Caki2 (cell line): ENCODE results near the gene TMEM120B. TPM values are rescaled to one million over a fixed set of nuclear protein-coding genes. Genes with fewer than 3 reads are reported as not detected.

ENCODE experiments used
- DNase-seq: peaks from one replicate; pipeline ENCODE4 v3.0.0-alpha.2; 2015; ENCODE audit warnings: low read depth
- in situ Hi-C: cut with HindIII; loops from 2 replicates; pipeline ENCODE4 v1.10.0; 2016; ENCODE audit warnings: low sequenced_read_pairs, low pct_unique_long_range_greater_than_20kb, mixed read lengths
- total RNA-seq: library from RNA; depleted of rRNA; stranded (reverse); fragments of >200 nt; shearing (Covaris generic); gene quantifications from 2 replicates; pipeline ENCODE4 v1.2.3, GENCODE V29; 2014; ENCODE audit warnings: low replicate concordance

The TMEM120B gene
- total RNA-seq, 1 experiment from 2014 or later: 9.6 TPM

DNA sequence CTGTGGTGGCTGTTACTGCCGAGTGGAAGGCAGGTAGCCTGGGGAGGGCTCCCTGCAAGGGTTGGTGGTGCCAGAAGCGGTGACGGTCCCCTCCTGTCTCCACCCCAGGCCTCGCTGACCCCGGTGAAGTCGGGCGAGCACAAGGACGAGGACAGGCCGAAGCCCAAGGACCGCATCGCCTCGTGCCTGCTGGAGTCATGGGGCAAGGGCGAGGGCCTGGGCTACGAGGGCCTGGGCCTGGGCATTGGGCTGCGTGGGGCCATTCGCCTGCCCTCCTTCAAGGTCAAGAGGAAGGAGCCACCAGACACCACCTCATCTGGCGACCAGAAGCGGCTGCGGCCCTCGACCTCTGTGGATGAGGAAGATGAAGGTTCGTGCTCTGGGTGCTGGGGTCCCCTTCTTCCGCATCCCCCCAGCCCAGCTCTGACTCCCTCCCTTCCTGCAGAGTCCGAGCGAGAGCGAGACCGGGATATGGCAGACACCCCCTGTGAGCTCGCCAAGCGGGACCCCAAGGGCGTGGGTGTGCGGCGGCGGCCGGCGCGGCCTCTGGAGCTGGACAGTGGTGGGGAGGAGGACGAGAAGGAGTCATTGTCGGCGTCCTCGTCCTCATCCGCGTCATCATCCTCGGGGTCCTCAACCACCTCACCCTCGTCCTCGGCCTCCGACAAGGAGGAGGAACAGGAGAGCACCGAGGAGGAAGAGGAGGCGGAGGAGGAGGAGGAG lies 104.5 kb downstream of the TMEM120B start:
- in situ Hi-C loops: no loop called here
- no peak for DNase-seq

DNA sequence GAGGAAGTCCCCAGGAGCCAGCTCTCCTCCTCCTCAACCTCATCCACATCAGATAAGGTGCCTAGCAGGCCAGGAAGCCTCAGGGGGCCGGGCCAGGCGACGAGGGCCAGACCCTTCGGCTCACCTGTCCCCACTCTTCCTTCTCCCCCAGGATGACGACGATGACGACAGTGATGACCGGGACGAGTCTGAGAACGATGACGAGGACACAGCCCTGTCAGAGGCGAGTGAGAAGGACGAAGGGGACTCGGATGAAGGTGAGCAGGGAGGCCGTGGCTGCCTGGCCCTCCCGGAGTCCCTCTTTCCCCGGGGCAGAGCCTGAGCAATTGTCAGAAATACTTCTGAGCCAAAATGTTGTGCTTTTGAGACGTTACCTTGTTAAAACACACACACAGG lies 105.1 kb downstream of the TMEM120B start:
- DNase-seq: no peak
- in situ Hi-C loops: no loop called here

DNA sequence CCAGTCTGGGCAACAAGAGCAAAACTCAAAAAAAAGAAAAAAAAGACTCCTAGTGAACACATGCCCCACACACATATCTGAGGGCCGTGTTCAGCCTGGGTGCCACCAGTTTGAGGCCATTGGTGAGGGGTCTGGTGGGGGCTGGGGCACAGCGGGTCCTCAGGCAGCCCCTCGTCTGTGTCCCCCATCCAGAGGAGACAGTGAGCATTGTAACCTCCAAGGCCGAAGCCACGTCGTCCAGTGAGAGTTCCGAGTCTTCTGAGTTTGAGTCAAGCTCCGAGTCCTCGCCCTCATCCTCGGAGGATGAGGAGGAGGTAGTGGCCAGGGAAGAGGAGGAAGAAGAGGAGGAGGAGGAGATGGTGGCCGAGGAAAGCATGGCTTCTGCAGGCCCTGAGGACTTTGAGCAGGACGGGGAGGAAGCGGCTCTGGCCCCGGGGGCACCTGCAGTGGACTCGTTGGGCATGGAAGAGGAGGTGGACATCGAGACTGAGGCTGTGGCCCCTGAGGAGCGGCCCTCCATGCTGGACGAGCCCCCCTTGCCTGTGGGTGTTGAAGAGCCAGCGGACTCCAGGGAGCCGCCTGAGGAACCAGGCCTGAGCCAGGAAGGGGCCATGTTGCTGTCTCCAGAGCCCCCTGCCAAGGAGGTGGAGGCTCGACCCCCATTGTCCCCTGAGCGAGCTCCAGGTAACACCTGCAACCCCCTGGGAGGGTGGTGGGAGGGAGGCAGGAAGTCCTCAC lies 106.8 kb downstream of the TMEM120B start:
- no peak for DNase-seq
- in situ Hi-C loops: no loop called here

DNA sequence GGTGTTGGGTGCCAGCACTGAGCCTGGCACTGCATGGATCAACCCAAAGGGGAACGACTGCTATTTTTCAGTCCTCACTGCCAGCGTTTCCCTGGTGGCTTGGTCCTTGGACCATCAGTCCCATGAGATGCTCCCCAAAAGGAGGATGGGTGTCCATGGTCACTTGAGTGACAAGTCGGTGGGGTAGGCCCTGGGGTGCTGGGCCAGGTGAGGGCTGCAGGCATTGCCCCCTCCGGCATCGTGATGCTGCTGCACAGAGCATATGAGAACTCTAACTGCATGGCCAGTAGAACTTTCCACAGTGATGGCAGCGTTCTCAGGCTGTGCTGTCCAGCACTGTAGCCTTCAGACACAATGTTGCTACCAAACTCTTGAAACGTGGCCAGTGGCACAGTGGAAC lies 107.5 kb downstream of the TMEM120B start:
- no peak for DNase-seq

GRCh38 chr12:121822393-121823100 lies 110.0 kb downstream of the TMEM120B start:
- in situ Hi-C loops: no loop called here
- no peak for DNase-seq

More for the DNA sequence above, 107.5 kb downstream of the TMEM120B start:
- in situ Hi-C loops: no loop called here

DNA sequence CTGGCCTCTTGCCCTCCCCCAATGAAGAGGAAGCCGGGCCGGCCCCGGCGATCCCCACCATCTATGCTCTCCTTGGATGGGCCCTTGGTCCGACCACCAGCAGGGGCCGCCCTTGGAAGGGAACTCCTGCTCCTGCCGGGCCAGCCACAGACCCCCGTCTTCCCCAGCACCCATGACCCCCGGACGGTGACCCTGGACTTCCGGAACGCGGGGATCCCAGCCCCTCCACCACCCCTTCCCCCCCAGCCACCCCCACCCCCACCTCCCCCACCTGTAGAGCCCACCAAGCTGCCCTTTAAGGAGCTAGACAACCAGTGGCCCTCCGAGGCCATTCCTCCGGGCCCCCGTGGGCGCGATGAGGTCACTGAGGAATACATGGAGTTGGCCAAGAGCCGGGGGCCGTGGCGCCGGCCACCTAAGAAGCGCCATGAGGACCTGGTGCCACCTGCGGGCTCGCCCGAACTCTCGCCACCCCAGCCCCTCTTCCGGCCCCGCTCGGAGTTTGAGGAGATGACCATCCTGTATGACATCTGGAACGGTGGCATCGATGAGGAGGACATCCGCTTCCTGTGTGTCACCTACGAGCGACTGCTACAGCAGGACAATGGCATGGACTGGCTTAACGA lies 110.7 kb downstream of the TMEM120B start:
- in situ Hi-C loops: no loop called here
- no peak for DNase-seq

DNA sequence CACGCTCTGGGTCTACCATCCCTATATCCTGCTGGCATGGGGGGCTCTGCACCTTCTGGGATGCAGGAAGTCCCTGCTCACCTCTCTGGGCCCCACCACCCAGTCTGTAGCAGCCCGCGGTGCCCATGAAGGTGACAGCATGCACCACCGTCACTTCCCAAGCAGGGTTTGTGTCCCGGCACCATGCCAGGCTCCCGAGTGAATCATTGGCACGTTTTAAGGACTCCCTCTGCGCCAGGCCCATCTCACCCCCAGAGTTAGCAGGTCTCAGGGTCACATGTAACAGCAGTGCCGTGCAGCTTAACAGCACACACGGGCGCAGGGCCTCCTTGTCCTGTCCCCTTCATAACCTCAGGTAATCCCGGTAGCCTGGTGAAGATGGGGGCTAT lies 111.2 kb downstream of the TMEM120B start:
- no peak for DNase-seq
- in situ Hi-C loops: no loop called here

GRCh38 chr12:121825041-121825523 lies 112.5 kb downstream of the TMEM120B start:
- in situ Hi-C loops: no loop called here
- no peak for DNase-seq

- in situ Hi-C loops: no loop called here
- no peak for DNase-seq
These were observed 114.0 kb downstream of the TMEM120B start for GRCh38 chr12:121826318-121827150.

- DNase-seq: no peak
- in situ Hi-C loops: no loop called here
These were observed 115.0 kb downstream of the TMEM120B start for GRCh38 chr12:121827351-121828099.

- in situ Hi-C loops: no loop called here
These were observed 115.8 kb downstream of the TMEM120B start for GRCh38 chr12:121828306-121828705.

GRCh38 chr12:121828826-121829225 lies 116.3 kb downstream of the TMEM120B start:
- in situ Hi-C loops: no loop called here
- DNase-seq: no peak

More at GRCh38 chr12:121828306-121828705, 115.8 kb downstream of the TMEM120B start:
- DNase-seq: no peak

GRCh38 chr12:121829250-121829918 lies 116.8 kb downstream of the TMEM120B start:
- in situ Hi-C loops: no loop called here
- DNase-seq: no peak

GRCh38 chr12:121830134-121830533 lies 117.6 kb downstream of the TMEM120B start:
- in situ Hi-C loops: no loop called here
- no peak for DNase-seq

DNA sequence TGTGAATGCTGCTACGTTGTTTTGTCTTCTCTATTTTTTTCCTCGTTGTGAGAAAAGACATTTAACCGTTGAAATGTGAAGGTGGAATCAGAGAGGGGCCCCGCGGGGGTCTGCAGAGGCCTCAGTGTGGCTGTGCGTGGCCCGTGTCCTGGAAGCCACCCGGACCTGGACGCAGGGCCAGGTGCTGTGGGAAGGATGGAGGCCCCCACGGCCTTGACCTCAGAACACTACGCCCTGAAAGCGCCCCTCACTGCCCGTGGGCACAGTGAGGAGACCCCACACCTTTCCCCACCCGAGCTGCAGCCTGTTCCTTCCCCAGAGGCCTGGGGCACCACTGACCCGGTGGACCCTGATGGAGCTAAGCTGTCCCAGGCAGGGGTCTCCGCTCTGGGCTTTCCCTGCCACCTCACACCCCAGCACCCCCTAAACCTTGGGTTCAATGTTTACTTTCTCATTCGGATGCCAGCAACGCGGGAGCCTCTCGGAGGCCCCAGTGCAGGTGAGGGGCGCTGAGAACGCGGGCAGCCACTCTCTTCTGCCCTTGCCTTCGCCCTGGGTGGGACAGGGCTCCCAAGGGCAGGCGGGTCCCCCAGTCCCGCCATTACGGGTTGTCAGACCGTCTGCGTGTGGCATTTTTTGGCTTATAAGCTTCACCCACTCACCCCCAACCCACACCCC lies 118.2 kb downstream of the TMEM120B start:
- DNase-seq: no peak
- in situ Hi-C loops: no loop called here
